ENCODE measurements around the gene SH3PXD2B. TPM values are rescaled to one million over a fixed set of nuclear protein-coding genes. Genes with fewer than 3 reads are reported as not detected.

The SH3PXD2B gene
- total and polyA plus RNA-seq, 2 donors (not counting 1 experiment from before 2014, with no cell fraction given) = 12.6 to 21.1 TPM

DNA sequence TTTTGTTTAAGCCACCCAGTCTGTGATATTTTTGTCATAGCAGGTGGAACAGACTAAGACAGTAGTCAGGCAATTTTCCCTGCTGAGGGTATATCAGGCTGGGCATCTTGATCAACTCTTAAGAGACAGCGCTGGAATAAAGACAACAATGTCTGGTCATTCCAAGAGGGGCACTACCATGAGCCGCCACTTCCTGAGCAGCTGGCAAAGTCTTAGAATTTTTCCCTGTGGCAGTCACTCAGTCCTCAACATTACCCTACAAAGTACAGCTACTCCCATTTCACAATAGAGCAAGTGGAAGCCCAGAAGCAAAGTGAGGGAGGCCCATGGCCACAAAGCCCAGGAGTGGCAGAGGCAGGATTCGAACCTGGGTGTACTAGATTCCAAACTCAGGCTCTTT lies 74.8 kb downstream of the SH3PXD2B start:
- Histone ChIP-seq H3K36me3 (ENCODE audit: control insufficient read depth, insufficient read depth, low read length) (peaks cover 6% of the 10 kb centered on the region), H3K9me3 (ENCODE audit: control insufficient read depth, insufficient read depth, low read depth, low read length) (no peaks in the 10 kb centered on the region), H4K20me1 (ENCODE audit: control insufficient read depth, extremely low read depth, insufficient read depth, low read length) (no peaks in the 10 kb centered on the region), H2AFZ (ENCODE audit: low read length) (no peak overlapping the region), H3K79me2 (ENCODE audit: control insufficient read depth, insufficient read depth, low read length) (no peaks in the 10 kb centered on the region), H3K9ac (ENCODE audit: insufficient read depth, low read length) (no peak overlapping the region), H3K4me3 (replicated peaks in 1 of 4; ENCODE audit: control extremely low read depth in 1 of 4, insufficient read depth in 1 of 4, low read depth in 3 of 4, low read length in 4 of 4) (no peak overlapping the region), H3K27me3 (ENCODE audit: control insufficient read depth, insufficient read depth, low read length) (no peaks in the 10 kb centered on the region), H3K27ac (ENCODE audit: insufficient read depth, low read length) (no peak overlapping the region), H3K4me1 (ENCODE audit: control insufficient read depth, extremely low read depth, insufficient read depth, low read length) (peaks cover 7% of the 10 kb centered on the region), H3K4me2 (ENCODE audit: extremely low read depth, insufficient read depth, low read length) (no peak overlapping the region)
- DNase-seq (ENCODE audit: low read depth in 2 of 2) = no peak
- TF ChIP-seq EZH2 (IDR thresholded peaks at IDR 0.05; ENCODE audit: low read length, missing control alignments) = no peak
- TF ChIP-seq, protein P1, sequence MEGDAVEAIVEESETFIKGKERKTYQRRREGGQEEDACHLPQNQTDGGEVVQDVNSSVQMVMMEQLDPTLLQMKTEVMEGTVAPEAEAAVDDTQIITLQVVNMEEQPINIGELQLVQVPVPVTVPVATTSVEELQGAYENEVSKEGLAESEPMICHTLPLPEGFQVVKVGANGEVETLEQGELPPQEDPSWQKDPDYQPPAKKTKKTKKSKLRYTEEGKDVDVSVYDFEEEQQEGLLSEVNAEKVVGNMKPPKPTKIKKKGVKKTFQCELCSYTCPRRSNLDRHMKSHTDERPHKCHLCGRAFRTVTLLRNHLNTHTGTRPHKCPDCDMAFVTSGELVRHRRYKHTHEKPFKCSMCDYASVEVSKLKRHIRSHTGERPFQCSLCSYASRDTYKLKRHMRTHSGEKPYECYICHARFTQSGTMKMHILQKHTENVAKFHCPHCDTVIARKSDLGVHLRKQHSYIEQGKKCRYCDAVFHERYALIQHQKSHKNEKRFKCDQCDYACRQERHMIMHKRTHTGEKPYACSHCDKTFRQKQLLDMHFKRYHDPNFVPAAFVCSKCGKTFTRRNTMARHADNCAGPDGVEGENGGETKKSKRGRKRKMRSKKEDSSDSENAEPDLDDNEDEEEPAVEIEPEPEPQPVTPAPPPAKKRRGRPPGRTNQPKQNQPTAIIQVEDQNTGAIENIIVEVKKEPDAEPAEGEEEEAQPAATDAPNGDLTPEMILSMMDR (conservative IDR thresholded peaks at IDR 0.05 in 1 of 2, IDR thresholded peaks at IDR 0.05 in 1 of 2; ENCODE audit: low read depth in 1 of 2, low read length in 2 of 2) = no peak

GRCh38 chr5:172377856-172378255 lies 76.5 kb downstream of the SH3PXD2B start:
- TF ChIP-seq, protein P1 (conservative IDR thresholded peaks at IDR 0.05 in 1 of 2, IDR thresholded peaks at IDR 0.05 in 1 of 2; ENCODE audit: low read depth in 1 of 2, low read length in 2 of 2) = no peak
- no peak for TF ChIP-seq EZH2 (IDR thresholded peaks at IDR 0.05; ENCODE audit: low read length, missing control alignments)
- no peak overlapping the region for H3K27ac ChIP-seq (ENCODE audit: insufficient read depth, low read length)
- peaks cover 6% of the 10 kb centered on the region for H3K36me3 ChIP-seq (ENCODE audit: control insufficient read depth, insufficient read depth, low read length)
- no peaks in the 10 kb centered on the region for H4K20me1 ChIP-seq (ENCODE audit: control insufficient read depth, extremely low read depth, insufficient read depth, low read length)
- peaks cover 7% of the 10 kb centered on the region for H3K4me1 ChIP-seq (ENCODE audit: control insufficient read depth, extremely low read depth, insufficient read depth, low read length)
- H3K27me3 ChIP-seq (ENCODE audit: control insufficient read depth, insufficient read depth, low read length) = no peaks in the 10 kb centered on the region
- H3K9ac ChIP-seq (ENCODE audit: insufficient read depth, low read length) = no peak overlapping the region
- no peak for DNase-seq (ENCODE audit: low read depth in 2 of 2)
- H3K4me3 ChIP-seq (replicated peaks in 1 of 4; ENCODE audit: control extremely low read depth in 1 of 4, insufficient read depth in 1 of 4, low read depth in 3 of 4, low read length in 4 of 4) = no peak overlapping the region
- H3K9me3 ChIP-seq (ENCODE audit: control insufficient read depth, insufficient read depth, low read depth, low read length) = no peaks in the 10 kb centered on the region
- H2AFZ ChIP-seq (ENCODE audit: low read length) = no peak overlapping the region
- H3K79me2 ChIP-seq (ENCODE audit: control insufficient read depth, insufficient read depth, low read length) = no peaks in the 10 kb centered on the region
- no peak overlapping the region for H3K4me2 ChIP-seq (ENCODE audit: extremely low read depth, insufficient read depth, low read length)

- H3K4me2 ChIP-seq (ENCODE audit: extremely low read depth, insufficient read depth, low read length) = no peak overlapping the region
- peaks cover 6% of the 10 kb centered on the region for H3K36me3 ChIP-seq (ENCODE audit: control insufficient read depth, insufficient read depth, low read length)
- no peak overlapping the region for H3K9ac ChIP-seq (ENCODE audit: insufficient read depth, low read length)
- TF ChIP-seq, protein P1 (conservative IDR thresholded peaks at IDR 0.05 in 1 of 2, IDR thresholded peaks at IDR 0.05 in 1 of 2; ENCODE audit: low read depth in 1 of 2, low read length in 2 of 2) = no peak
- no peak for TF ChIP-seq EZH2 (IDR thresholded peaks at IDR 0.05; ENCODE audit: low read length, missing control alignments)
- peaks cover 7% of the 10 kb centered on the region for H3K4me1 ChIP-seq (ENCODE audit: control insufficient read depth, extremely low read depth, insufficient read depth, low read length)
- no peak for DNase-seq (ENCODE audit: low read depth in 2 of 2)
- H3K4me3 ChIP-seq (replicated peaks in 1 of 4; ENCODE audit: control extremely low read depth in 1 of 4, insufficient read depth in 1 of 4, low read depth in 3 of 4, low read length in 4 of 4) = no peak overlapping the region
- no peak overlapping the region for H3K27ac ChIP-seq (ENCODE audit: insufficient read depth, low read length)
- H3K27me3 ChIP-seq (ENCODE audit: control insufficient read depth, insufficient read depth, low read length) = no peaks in the 10 kb centered on the region
- H2AFZ ChIP-seq (ENCODE audit: low read length) = no peak overlapping the region
- H4K20me1 ChIP-seq (ENCODE audit: control insufficient read depth, extremely low read depth, insufficient read depth, low read length) = no peaks in the 10 kb centered on the region
- no peaks in the 10 kb centered on the region for H3K9me3 ChIP-seq (ENCODE audit: control insufficient read depth, insufficient read depth, low read depth, low read length)
- no peaks in the 10 kb centered on the region for H3K79me2 ChIP-seq (ENCODE audit: control insufficient read depth, insufficient read depth, low read length)
Observed at GRCh38 chr5:172377438-172377837, 76.9 kb downstream of the SH3PXD2B start.
